Glutamatergic neuron (in vitro differentiated cells): ENCODE data around the gene ERCC2. TPM values are rescaled to one million over a fixed set of nuclear protein-coding genes. Genes with fewer than 3 reads are reported as not detected.

Experiments
- DNase-seq: peaks from one replicate; pipeline ENCODE4 v3.0.0; 2022
- H3K27ac Mint-ChIP-seq: one replicate; pipeline ENCODE4 v1.8.0; 2020; ENCODE audit warnings: mild to moderate bottlenecking, mixed read lengths, inconsistent platforms; ENCODE audit not compliant: unreplicated experiment
- H3K27me3 Mint-ChIP-seq: one replicate; pipeline ENCODE4 v1.8.0; 2020; ENCODE audit warnings: mild to moderate bottlenecking, moderate library complexity, mixed read lengths, inconsistent platforms; ENCODE audit not compliant: unreplicated experiment
- H3K36me3 Mint-ChIP-seq: one replicate; pipeline ENCODE4 v1.8.0; 2020; ENCODE audit warnings: mild to moderate bottlenecking, mixed read lengths, inconsistent platforms; ENCODE audit not compliant: unreplicated experiment
- H3K4me1 Mint-ChIP-seq: one replicate; pipeline ENCODE4 v1.8.0; 2020; ENCODE audit warnings: mild to moderate bottlenecking, low read depth, mixed read lengths, inconsistent platforms; ENCODE audit not compliant: unreplicated experiment
- H3K4me3 Mint-ChIP-seq: one replicate; pipeline ENCODE4 v1.8.0; 2020; ENCODE audit warnings: mild to moderate bottlenecking, mixed read lengths, inconsistent platforms; ENCODE audit not compliant: unreplicated experiment
- H3K9me3 Mint-ChIP-seq: one replicate; pipeline ENCODE4 v1.8.0; 2020; ENCODE audit warnings: mild to moderate bottlenecking, moderate library complexity, mixed read lengths, inconsistent platforms; ENCODE audit not compliant: unreplicated experiment
- total RNA-seq: library from RNA; stranded (reverse); fragmentation: NEBNext Ultra II Directional; extraction: Animal tissue kit (Norgen Biotek cat#: 25700); gene quantifications from one replicate; pipeline ENCODE4 v1.2.1, GENCODE V29; 2021; ENCODE audit not compliant: unreplicated experiment
- TF ChIP-seq, protein P1 (sequence below): fragments of 200-600 bp; sonication (generic); IDR thresholded peaks from one replicate; pipeline ENCODE4 v1.5.0; 2021; ENCODE audit not compliant: partially characterized antibody, unreplicated experiment

The ERCC2 gene
- total RNA-seq, 1 donor from 2014 or later = 52.9 TPM

DNA sequence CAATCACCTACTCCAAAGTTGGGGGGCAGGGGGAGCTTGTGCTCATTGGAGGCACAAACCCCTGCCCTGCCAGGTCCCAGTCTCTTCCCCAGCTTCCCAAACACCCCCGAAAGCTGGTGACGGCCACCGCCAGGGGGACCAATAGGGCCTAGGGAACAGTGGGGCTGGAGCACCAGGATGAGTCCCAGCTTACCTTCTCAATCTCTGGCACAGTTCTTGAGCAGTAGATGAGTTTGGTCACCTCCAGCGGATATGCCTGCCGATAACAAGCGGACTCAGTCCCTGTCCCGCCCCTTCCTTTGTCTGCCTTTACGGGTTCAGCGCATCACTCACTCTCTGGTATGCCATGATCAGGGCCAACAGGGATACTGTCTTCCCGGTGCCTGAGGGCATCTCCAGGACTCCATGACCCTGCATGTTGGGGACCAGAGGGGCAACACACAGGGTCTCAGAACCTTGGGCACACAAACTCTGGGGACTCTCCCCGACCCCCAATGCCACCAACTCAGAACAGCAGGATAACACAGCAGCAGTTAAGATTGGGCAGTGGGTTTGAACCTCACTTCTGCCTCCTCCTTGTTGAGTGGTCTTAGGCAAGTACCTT is 1.5 kb downstream of the ERCC2 start:
- Mint-ChIP-seq H3K4me1 (peaks cover 3% of the 10 kb centered on the region), H3K27me3 (no peaks in the 10 kb centered on the region), H3K9me3 (peaks cover 2% of the 10 kb centered on the region), H3K27ac (no peak overlapping the region), H3K4me3 (peak overlapping the region; percentile 59), H3K36me3 (no peaks in the 10 kb centered on the region)
- TF ChIP-seq, protein P1, sequence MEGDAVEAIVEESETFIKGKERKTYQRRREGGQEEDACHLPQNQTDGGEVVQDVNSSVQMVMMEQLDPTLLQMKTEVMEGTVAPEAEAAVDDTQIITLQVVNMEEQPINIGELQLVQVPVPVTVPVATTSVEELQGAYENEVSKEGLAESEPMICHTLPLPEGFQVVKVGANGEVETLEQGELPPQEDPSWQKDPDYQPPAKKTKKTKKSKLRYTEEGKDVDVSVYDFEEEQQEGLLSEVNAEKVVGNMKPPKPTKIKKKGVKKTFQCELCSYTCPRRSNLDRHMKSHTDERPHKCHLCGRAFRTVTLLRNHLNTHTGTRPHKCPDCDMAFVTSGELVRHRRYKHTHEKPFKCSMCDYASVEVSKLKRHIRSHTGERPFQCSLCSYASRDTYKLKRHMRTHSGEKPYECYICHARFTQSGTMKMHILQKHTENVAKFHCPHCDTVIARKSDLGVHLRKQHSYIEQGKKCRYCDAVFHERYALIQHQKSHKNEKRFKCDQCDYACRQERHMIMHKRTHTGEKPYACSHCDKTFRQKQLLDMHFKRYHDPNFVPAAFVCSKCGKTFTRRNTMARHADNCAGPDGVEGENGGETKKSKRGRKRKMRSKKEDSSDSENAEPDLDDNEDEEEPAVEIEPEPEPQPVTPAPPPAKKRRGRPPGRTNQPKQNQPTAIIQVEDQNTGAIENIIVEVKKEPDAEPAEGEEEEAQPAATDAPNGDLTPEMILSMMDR = no peak
- no peak for DNase-seq

DNA sequence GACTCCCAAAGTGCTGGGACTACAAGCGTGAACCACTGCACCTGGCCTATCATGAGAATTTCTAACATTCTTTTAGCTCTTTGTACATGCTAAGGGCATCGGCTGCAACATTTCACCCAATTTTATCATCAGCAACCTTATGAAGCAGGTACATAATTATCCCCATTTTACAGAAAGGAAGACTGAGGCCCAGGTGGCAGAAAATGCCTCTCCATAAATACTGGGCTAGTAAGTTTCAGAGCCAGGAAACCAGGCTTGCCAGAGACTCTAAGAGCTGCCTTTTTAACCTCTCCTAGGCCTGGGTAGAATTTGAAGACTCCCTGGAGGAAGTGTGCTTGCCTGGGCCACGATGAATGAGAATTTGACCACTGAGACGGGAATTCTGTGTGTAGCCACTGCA is 2.2 kb downstream of the ERCC2 start:
- Mint-ChIP-seq H3K4me1 (peaks cover 3% of the 10 kb centered on the region), H3K4me3 (peak overlapping the region; percentile 42), H3K9me3 (peaks cover 2% of the 10 kb centered on the region), H3K27ac (no peak overlapping the region), H3K36me3 (no peaks in the 10 kb centered on the region), H3K27me3 (no peaks in the 10 kb centered on the region)
- TF ChIP-seq, protein P1 = no peak
- DNase-seq = no peak

DNA sequence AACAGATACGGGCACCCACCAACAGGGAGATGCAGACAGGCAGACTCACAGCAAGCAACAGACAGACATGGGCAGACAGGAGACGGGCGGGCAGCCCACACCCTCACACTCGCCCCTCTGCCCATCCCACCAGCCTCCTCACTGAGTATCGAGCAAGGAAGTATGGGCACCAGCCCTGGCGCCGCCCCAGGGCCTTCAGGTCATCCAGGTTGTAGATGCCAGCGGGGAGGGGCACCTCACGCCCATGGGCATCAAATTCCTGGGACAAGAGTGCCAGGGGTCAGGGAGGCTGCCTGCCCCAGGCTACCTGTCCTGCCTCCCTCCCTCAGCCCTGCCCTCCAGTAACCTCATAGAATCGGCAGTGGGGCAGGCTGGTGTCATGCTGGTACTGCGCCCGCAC is 5.7 kb downstream of the ERCC2 start:
- H3K27me3 Mint-ChIP-seq = no peaks in the 10 kb centered on the region

DNA sequence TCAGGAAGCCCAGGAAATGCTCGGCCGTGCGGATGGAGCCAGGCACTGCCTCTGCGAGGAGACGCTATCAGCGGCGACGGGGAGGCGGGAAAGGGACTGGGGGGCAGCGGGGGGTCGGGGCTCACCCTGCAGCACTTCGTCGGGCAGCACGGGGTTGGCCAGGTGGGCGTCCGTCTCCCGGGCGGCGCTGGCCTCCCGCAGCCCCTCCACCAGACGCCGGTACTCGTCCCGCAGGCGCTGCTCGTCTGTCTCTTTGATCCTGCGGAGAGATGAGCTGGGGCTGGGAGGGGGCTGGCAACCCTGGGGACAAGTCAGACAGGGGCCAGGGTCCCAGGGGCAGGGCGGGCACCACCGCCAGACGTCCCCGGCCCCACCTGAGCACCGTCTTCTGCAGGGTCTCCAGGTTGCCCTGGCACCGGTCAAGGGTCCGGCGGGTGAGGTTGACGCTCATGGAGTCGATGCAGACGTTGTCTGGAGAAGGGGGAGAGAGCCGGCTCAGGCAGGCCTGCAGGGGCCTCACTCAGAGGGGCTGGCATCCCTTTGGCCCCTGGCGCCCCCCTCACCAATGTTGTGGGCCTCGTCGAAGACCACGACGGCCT is 6.4 kb downstream of the ERCC2 start:
- DNase-seq = no peak
- H3K36me3 Mint-ChIP-seq = peaks cover 3% of the 10 kb centered on the region

More for the DNA sequence above, 5.7 kb downstream of the ERCC2 start:
- Mint-ChIP-seq H3K36me3 (peaks cover 3% of the 10 kb centered on the region), H3K4me1 (peaks cover 3% of the 10 kb centered on the region), H3K27ac (no peak overlapping the region), H3K4me3 (no peak overlapping the region), H3K9me3 (peaks cover 2% of the 10 kb centered on the region)
- TF ChIP-seq, protein P1 = no peak
- no peak for DNase-seq

DNA sequence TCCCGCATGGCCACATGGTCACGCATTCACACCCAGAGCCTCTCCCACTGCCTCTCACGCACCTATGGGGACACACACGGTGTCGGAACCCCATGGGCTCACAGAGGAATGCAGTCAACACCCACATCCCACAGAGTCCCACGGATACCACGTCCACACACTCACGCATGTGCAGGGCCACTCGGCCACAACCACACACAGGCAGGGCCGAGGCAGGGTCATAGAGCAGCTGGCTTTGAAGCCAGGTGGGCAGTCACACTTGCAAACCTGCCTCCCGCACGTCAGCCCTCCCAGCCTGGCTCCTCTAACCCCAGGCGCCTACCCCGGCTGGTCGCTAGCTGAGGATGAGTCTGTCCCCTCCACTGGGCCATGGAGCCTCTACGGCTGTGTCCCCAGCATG is 8.1 kb downstream of the ERCC2 start:
- peaks cover 4% of the 10 kb centered on the region for H3K9me3 Mint-ChIP-seq
- DNase-seq = no peak
- TF ChIP-seq, protein P1 = no peak
- H3K4me1 Mint-ChIP-seq = no peaks in the 10 kb centered on the region
- H3K27ac Mint-ChIP-seq = no peak overlapping the region
- no peak overlapping the region for H3K4me3 Mint-ChIP-seq
- no peaks in the 10 kb centered on the region for H3K27me3 Mint-ChIP-seq
- H3K36me3 Mint-ChIP-seq = peaks cover 3% of the 10 kb centered on the region

More for the DNA sequence above, 6.4 kb downstream of the ERCC2 start:
- Mint-ChIP-seq H3K4me3 (no peak overlapping the region), H3K27me3 (no peaks in the 10 kb centered on the region), H3K4me1 (peaks cover under 1% of the 10 kb centered on the region), H3K9me3 (peaks cover 2% of the 10 kb centered on the region), H3K27ac (no peak overlapping the region)
- TF ChIP-seq, protein P1 = no peak
